Neuron (in vitro differentiated cells): ENCODE data around the gene TWNK.
"Not testable (repeated sequence)": the region's sequence is repeated elsewhere in the genome, so short reads cannot be mapped to it uniquely, and the experiment has no call there.

Source experiments
- H2AFZ ChIP-seq: one replicate; pipeline ENCODE4 v1.6.1; 2013; ENCODE audit warnings: low read depth, mild to moderate bottlenecking, inconsistent platforms, low read length, moderate library complexity
- H3K27me3 ChIP-seq: one replicate; pipeline ENCODE4 v1.6.1; 2013; ENCODE audit warnings: low read length; ENCODE audit not compliant: insufficient read depth
- H3K36me3 ChIP-seq: one replicate; pipeline ENCODE4 v1.6.1; 2013; ENCODE audit warnings: low read length; ENCODE audit not compliant: insufficient read depth
- H3K4me1 ChIP-seq: one replicate; pipeline ENCODE4 v1.6.1; 2013; ENCODE audit warnings: low read length; ENCODE audit not compliant: insufficient read depth
- H3K4me3 ChIP-seq: 2 replicates; pipeline ENCODE4 v1.5.1; 2013; ENCODE audit warnings: mild to moderate bottlenecking, low read length, moderate library complexity
- H3K9me3 ChIP-seq: one replicate; pipeline ENCODE4 v1.6.1; 2013; ENCODE audit warnings: low read length

Gene TWNK

DNA sequence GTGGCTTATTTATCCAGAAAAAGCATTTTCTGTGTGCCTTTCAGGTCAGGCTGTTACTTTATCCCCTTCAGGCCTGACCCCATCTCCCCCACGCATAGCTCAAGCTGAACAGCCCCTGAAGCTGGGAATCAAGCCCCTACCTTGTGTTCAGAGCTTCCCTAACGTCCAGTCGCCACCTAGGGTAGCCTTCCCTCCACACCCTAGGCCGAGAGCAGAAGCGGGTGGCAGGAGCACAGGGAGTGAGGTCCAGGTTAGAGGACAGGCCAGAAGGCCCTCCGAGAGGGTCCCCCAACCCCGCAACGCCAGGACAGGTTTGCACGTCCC is 18.5 kb upstream of the TWNK start:
- H3K4me1 ChIP-seq = peaks cover 6% of the 10 kb centered on the region
- H2AFZ ChIP-seq = no peak overlapping the region
- peaks cover 6% of the 10 kb centered on the region for H3K36me3 ChIP-seq
- peak overlapping the region; percentile 22 for H3K4me3 ChIP-seq
- H3K27me3 ChIP-seq = no peaks in the 10 kb centered on the region
- no peaks in the 10 kb centered on the region for H3K9me3 ChIP-seq

DNA sequence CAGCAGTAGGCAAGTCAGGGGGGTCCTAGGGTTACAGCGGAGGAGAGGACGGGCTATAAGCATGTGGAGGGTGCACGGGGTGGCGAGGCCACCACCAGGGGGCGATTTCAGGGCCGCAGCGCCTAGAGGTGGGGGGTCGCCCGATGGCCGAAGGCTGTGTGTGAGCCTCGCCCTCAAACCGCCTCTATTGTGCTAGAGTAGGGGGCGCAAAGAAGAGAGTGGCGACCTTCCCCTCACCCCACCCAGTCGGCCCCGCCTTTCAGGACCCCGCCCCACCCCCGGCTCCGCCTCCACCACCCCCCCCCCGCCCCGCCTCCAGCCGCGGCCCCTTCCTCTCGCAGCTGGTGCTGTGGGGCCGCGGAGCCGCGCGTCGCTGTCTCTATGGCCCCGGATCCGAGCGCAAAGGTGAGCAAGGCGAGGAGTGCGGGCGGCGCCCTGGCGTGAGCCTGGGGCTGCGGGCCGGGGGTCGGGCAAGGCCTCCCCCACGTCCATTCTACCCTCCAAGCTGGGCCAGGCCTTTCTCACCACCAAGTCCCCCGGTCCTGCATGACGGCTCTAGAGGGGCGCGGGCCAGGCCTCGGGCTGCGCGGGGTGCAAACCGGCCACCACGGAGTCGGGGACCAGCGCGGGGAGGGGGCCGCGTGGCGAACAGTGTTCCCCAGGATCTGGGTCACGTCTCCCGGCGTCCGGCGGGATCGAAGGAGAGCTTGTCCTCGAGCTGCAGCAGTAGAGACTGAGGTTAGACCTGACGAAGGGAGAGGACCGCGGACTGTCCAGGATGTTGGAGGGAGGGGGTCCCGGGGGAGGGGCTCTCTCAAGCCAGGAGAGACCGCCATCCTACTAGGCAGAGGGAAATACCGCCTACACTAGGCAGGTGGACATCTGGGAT is 17.9 kb upstream of the TWNK start, which contains the start of gene SEMA4G:
TSS of gene SEMA4G (plus strand) at position 318 of the 889 bp plus-strand sequence. CDS start 3,409 bp downstream, outside the sequence.
- Histone ChIP-seq H3K36me3 (peaks cover under 1% of the 10 kb centered on the region), H3K9me3 (no peaks in the 10 kb centered on the region), H3K4me3 (peak within 1 kb of the TSS; percentile 37), H3K27me3 (no peaks in the 10 kb centered on the region), H2AFZ (peak within 1 kb of the TSS; percentile 87), H3K4me1 (peaks cover 6% of the 10 kb centered on the region)

DNA sequence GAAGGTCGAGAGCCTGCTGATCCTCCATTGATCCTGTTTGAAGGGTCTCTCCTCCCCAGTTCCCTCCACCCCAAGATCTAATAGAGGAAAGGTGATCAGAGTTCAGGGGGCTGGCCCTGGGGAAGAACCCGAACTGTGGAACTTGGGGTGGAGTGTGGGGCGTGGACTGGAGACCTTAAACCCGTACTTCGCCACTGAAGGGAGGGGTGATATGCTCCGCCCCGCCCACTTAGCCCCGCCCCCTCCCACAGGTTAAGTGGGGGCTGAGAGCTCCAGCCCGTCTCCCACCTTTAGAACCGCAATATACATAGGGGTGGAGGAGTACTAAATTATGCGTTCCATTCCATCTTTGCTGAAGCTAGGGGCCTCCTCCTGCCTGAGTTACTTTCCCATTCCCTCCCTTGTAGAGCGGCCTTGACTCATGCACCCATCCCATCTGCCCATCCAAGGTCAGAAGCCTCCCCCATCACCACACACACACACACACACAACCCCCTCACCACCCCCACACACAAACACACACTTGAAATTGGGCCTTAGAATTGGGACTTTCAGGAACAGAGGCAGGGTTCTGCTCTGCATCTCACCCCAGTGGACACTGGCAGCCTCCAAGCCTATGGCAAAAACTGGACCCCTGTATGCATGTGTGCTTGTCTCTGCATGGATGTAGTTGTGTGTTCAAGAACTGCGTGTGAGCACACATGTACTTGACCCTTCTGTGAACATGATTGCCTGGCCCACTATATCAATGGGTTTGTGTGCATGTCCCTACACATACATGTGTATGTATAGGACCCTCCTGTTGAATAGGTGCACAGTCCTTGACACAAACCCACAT is 17.0 kb upstream of the TWNK start:
- Histone ChIP-seq H3K4me3 (peak overlapping the region; percentile 37), H3K36me3 (no peaks in the 10 kb centered on the region), H2AFZ (peak overlapping the region; percentile 87), H3K27me3 (no peaks in the 10 kb centered on the region), H3K4me1 (peaks cover 6% of the 10 kb centered on the region), H3K9me3 (no peaks in the 10 kb centered on the region)

DNA sequence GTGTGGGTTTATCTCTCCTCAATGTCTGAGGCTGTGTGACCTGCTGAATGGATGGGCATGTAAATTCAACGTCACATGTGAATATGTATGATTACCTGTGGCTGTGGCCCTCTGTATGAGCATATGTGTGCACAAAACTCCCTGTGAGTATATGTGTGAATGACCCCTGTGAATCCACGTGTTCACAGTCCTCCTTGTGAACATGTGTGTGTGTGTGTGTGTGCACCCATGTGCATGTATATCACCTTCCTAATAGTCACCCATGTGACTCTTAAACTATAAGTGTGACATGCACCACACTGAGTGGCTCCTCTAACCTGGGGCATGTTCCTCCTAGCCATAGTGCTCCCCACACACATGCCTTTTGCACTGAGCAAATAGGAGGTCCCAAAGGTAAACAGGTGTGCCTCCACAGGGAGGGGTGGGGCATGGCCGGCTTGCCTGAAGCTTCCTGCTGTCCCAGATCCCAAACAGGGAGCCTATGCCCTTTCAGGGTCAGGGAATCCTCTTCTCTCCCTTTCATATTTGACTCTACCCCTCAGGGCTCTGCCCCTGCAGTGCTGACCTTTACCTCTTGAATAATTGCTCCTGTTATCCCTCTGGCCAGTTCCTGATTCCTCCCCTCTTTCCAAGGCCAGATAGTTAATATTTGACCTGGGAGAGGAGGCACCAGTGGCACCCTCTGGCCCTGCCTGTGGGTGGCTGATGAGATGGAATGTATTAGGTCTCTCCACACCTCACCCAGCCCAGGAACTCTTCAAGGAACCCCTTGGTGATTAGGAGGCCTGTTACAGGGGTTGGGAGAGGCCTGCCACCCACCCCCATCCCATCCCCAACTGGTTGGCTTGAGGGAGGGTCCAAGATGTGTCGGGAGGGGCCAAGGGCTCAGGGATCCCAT is 16.2 kb upstream of the TWNK start:
- no peak overlapping the region for H3K4me3 ChIP-seq
- peaks cover 6% of the 10 kb centered on the region for H3K4me1 ChIP-seq
- H3K27me3 ChIP-seq = no peaks in the 10 kb centered on the region
- H2AFZ ChIP-seq = no peak overlapping the region
- H3K36me3 ChIP-seq = no peaks in the 10 kb centered on the region
- H3K9me3 ChIP-seq = no peaks in the 10 kb centered on the region

DNA sequence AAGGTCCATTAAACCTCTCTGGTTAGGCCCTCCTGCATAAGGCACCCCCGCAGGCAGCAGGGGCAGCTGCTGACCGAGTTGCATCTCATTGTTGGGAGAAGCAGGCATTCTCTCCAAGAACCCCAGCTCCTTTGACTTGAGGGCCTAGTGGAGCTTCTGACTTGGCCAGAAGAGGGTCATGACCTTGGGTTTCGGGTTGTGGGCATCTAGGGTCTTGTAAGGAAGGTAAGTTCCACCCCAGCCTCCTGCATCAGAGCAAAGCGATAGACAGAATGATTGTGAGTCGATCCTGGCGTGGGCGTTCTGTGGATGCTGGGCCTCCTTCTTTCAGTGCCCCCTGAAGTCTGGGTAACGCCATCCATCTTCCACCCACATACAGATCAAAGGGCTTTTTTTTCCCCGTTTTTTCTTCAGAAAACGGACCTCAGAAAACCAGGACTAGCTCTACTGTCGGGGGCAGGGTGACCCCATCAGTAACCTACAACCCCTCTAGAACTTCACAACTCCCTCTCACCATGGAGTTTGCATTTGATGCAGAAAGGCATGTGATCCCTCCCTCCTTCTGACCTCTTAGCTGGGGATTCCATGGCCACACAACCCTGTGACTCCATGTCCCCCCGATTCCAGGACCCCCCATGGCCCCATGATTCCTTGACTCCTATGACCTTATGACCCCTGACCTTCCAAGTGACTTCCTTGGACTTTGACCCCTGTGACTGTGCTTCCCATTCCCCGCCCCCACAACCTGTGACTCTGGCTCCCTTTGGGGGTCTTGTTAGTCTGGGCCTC is 15.0 kb upstream of the TWNK start:
- H3K4me1 ChIP-seq = peaks cover 6% of the 10 kb centered on the region
- H3K27me3 ChIP-seq = no peaks in the 10 kb centered on the region
- no peak overlapping the region for H3K4me3 ChIP-seq
- H3K36me3 ChIP-seq = no peaks in the 10 kb centered on the region
- H3K9me3 ChIP-seq = no peaks in the 10 kb centered on the region
- H2AFZ ChIP-seq = no peak overlapping the region

DNA sequence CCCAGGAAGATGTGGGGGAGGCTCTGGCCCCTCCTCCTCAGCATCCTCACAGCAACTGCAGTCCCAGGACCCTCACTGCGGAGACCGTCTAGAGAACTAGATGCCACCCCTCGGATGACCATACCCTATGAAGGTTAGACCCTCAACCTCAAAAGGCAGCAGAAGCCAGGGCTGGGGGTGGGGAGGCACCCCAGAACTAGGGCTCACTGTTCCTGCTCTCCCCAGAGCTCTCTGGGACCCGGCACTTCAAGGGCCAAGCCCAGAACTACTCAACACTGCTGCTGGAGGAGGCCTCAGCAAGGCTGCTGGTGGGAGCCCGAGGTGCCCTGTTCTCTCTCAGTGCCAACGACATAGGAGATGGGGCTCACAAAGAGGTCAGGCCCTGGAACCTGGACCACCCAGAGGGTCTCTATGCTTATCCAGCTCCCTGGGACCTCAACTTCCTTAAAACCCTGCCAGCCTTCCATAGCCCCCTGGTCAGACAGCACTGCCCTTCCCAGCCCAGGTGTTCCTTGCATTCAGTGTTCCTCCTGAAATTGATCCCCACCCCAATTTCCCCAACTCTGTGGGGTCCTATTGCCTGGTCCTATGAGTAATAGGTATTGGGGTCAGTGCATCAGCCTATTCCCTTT is 14.3 kb upstream of the TWNK start:
- no peaks in the 10 kb centered on the region for H3K9me3 ChIP-seq
- no peaks in the 10 kb centered on the region for H3K27me3 ChIP-seq
- H2AFZ ChIP-seq = no peak overlapping the region
- no peaks in the 10 kb centered on the region for H3K36me3 ChIP-seq
- H3K4me1 ChIP-seq = peaks cover 6% of the 10 kb centered on the region
- H3K4me3 ChIP-seq = no peak overlapping the region

DNA sequence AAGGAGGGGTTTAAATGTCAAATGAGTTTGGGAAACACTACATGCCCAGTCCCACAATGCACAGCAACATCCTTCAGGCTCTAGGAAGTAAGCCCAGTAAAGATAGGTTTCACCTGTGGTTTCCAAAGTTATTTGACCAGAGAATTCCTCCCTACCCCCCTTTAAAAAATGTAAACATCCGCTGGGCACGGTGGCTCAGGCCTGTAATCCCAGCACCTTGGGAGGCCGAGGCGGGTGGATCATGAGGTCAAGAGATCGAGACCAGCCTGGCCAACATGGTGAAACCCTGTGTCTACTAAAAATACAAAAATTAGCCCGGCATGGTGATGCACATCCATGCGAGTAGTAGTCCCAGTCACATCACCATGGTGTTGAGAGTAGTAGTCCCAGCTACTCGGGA is 11.9 kb upstream of the TWNK start:
- H3K9me3 ChIP-seq, H3K4me3 ChIP-seq, H2AFZ ChIP-seq, H3K27me3 ChIP-seq, H3K4me1 ChIP-seq: not testable (repeated sequence)
- H3K36me3 ChIP-seq = peaks cover 13% of the 10 kb centered on the region

DNA sequence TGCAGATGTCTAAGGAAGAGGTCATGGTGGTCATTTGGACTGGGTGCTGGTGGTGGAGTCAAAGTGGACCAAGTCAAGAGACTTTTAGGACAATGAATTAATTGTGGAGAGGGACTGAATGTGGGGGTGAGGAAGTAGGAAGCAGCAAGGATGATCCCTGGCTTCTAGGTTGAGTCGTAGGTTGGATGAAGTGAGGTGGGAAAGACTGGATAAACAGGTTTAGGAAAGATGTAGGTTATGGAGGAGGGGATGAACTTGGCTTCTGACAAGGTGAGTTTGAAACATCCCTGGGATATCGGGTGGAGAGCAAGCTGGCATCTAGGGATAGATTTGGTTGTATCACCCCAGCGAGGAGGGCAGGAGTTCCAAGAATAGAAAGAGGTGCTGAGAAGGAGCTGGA is 10.4 kb upstream of the TWNK start:
- Histone ChIP-seq H3K9me3 (no peaks in the 10 kb centered on the region), H3K27me3 (no peaks in the 10 kb centered on the region), H3K36me3 (peaks cover 25% of the 10 kb centered on the region), H3K4me1 (no peaks in the 10 kb centered on the region), H3K4me3 (no peak overlapping the region), H2AFZ (no peak overlapping the region)

DNA sequence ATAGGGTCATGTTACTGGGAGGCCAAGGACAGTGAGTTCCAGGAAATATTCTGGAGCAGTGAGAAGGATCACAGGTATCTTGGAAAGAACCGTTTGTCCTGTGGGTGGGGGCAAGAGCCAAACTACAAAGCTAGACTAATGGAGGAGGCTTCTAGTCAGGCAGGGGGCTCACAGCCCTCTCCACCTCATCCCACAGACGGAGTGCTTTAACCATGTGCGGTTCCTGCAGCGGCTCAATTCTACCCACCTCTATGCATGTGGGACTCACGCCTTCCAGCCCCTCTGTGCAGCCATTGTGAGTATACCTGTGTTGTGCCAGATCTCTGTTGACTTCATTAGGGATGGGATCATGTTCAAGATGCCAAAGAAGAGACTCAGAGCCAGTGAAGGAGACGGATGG is 9.9 kb upstream of the TWNK start:
- H3K36me3 ChIP-seq = peaks cover 28% of the 10 kb centered on the region
- H2AFZ ChIP-seq = no peak overlapping the region
- no peaks in the 10 kb centered on the region for H3K4me1 ChIP-seq
- no peaks in the 10 kb centered on the region for H3K9me3 ChIP-seq
- H3K27me3 ChIP-seq = no peaks in the 10 kb centered on the region
- no peak overlapping the region for H3K4me3 ChIP-seq

DNA sequence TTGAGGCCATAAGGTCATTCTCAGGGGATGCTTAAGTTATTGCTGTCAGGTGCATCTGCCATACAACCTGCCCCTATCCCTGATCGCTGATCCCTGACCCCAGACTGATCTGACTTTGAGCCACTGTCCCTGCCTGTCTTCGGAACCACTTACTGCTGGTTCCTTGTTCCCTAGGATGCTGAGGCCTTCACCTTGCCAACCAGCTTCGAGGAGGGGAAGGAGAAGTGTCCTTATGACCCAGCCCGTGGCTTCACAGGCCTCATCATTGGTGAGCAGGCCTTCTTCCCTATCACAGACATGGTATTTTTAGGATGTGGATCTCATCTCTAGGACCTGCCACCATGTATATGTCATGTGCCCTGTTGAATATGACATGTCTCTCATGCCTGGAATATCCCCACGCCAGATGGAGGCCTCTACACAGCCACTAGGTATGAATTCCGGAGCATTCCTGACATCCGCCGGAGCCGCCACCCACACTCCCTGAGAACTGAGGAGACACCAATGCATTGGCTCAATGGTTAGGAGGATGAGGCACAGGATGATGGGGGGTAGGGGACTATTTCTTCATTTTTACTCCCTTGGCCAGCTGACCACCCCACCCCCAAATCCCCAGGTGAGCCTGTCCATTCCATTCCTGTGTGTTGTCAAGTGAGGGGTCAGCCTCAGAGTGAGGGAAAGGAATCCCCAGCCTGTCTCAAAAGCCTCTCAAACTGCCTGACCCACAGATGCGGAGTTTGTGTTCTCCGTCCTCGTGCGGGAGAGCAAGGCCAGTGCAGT is 9.0 kb upstream of the TWNK start:
- no peak overlapping the region for H3K4me3 ChIP-seq
- H3K36me3 ChIP-seq = peaks cover 35% of the 10 kb centered on the region
- no peaks in the 10 kb centered on the region for H3K27me3 ChIP-seq
- H3K4me1 ChIP-seq = no peaks in the 10 kb centered on the region
- H3K9me3 ChIP-seq = no peaks in the 10 kb centered on the region
- no peak overlapping the region for H2AFZ ChIP-seq

DNA sequence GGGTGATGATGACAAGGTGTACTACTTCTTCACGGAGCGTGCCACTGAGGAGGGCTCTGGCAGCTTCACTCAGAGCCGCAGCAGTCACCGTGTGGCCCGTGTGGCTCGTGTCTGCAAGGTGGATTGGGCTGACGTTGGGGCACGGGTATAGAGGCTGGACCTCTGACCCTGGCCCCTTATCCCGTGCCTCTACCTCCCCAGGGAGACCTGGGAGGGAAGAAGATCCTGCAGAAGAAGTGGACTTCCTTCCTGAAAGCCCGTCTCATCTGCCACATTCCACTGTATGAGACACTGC is 8.5 kb upstream of the TWNK start:
- no peak overlapping the region for H3K4me3 ChIP-seq
- H3K27me3 ChIP-seq = no peaks in the 10 kb centered on the region
- H3K9me3 ChIP-seq = no peaks in the 10 kb centered on the region
- H3K36me3 ChIP-seq = peaks cover 39% of the 10 kb centered on the region
- no peak overlapping the region for H2AFZ ChIP-seq
- H3K4me1 ChIP-seq = no peaks in the 10 kb centered on the region
